GM06990 (cell line): ENCODE measurements around the gene BPIFA2.

Experiments
- DNase-seq: peaks from one replicate; pipeline ENCODE4 v3.0.0-alpha.2; 2011; ENCODE audit not compliant: insufficient read length; ENCODE audit errors: extremely low read depth
- H3K27me3 ChIP-seq: replicated peaks from 2 replicates; pipeline ENCODE4 v1.6.0; 2011; ENCODE audit warnings: low read length; ENCODE audit not compliant: control insufficient read depth, insufficient read depth
- H3K36me3 ChIP-seq: 2 replicates; pipeline ENCODE4 v1.5.1; 2011; ENCODE audit warnings: low read length; ENCODE audit not compliant: control insufficient read depth, insufficient read depth
- H3K4me3 ChIP-seq: replicated peaks from 2 replicates; pipeline ENCODE4 v1.5.1; 2011; ENCODE audit warnings: low read depth, mild to moderate bottlenecking, control low read depth, low read length
- TF ChIP-seq, protein P1 (sequence below): IDR thresholded peaks from 2 replicates; pipeline ENCODE4 v1.5.1; 2011; ENCODE audit warnings: low read length, control low read depth, mild to moderate bottlenecking, inconsistent platforms; ENCODE audit not compliant: insufficient read depth, poor library complexity, severe bottlenecking

Gene BPIFA2

DNA sequence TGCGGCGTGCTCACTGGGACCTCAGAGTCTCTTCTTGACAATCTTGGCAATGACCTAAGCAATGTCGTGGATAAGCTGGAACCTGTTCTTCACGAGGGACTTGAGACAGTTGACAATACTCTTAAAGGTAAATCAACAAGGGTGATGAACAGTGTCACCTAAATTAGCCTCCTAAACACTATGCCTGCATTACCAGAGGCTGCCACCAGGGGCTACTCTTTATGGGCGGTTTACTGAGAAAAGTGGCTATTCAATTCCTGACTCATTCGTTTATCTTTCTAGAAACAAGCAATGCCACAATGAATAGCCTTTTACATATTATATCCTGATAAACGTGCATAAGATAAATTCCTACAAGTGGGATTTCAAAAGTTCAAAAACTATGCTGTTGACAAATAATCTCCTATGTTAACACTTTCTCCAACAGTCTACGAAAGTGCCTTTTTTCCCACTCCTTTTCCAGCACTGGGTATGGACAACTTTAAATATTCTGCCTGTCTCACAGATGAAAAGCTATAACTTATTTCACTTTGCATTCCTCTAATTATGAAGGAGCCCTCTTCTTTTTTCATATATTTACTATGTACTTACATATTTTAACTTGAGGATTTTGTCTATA, 1.3 kb downstream of the BPIFA2 start:
- DNase-seq: no peak
- Histone ChIP-seq H3K4me3 (no peak overlapping the region), H3K27me3 (no peaks in the 10 kb centered on the region; the same call in 1 of the 2 replicates), H3K36me3 (no peaks in the 10 kb centered on the region)
- TF ChIP-seq, protein P1, sequence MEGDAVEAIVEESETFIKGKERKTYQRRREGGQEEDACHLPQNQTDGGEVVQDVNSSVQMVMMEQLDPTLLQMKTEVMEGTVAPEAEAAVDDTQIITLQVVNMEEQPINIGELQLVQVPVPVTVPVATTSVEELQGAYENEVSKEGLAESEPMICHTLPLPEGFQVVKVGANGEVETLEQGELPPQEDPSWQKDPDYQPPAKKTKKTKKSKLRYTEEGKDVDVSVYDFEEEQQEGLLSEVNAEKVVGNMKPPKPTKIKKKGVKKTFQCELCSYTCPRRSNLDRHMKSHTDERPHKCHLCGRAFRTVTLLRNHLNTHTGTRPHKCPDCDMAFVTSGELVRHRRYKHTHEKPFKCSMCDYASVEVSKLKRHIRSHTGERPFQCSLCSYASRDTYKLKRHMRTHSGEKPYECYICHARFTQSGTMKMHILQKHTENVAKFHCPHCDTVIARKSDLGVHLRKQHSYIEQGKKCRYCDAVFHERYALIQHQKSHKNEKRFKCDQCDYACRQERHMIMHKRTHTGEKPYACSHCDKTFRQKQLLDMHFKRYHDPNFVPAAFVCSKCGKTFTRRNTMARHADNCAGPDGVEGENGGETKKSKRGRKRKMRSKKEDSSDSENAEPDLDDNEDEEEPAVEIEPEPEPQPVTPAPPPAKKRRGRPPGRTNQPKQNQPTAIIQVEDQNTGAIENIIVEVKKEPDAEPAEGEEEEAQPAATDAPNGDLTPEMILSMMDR: peak; percentile 42

DNA sequence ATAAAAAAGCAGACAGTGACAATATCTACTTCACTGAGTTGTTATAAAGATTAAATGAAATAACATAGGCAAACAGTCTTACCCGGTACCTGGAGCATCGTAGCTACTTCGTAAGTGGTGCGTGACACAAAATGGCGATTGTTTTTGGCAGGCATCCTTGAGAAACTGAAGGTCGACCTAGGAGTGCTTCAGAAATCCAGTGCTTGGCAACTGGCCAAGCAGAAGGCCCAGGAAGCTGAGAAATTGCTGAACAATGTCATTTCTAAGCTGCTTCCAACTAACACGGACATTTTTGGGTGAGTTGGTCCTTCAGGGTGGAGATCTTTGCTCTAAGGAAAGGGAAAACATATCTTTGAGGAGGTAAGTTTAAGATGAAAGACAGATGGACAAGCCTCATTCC, 4.8 kb downstream of the BPIFA2 start:
- Histone ChIP-seq H3K4me3 (no peak overlapping the region), H3K27me3 (no peaks in the 10 kb centered on the region), H3K36me3 (no peaks in the 10 kb centered on the region)
- DNase-seq: no peak
- TF ChIP-seq, protein P1: no peak

DNA sequence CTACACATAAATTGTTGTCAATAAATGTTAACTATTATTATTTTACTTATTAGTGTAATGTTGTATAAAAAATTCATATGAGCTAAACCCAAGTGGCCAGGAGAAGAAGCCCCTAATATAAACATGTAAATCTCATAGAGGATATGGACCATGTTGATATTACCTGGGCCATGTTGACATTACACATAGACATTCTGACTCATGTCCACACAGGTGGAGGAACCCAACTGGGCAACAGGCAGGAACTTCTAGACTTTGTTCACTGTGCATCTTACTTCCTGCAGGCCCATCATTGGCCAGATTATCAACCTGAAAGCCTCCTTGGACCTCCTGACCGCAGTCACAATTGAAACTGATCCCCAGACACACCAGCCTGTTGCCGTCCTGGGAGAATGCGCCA, 7.2 kb downstream of the BPIFA2 start:
- Histone ChIP-seq H3K36me3 (no peaks in the 10 kb centered on the region), H3K27me3 (no peaks in the 10 kb centered on the region), H3K4me3 (no peak overlapping the region)
- DNase-seq: no peak
- TF ChIP-seq, protein P1: no peak

DNA sequence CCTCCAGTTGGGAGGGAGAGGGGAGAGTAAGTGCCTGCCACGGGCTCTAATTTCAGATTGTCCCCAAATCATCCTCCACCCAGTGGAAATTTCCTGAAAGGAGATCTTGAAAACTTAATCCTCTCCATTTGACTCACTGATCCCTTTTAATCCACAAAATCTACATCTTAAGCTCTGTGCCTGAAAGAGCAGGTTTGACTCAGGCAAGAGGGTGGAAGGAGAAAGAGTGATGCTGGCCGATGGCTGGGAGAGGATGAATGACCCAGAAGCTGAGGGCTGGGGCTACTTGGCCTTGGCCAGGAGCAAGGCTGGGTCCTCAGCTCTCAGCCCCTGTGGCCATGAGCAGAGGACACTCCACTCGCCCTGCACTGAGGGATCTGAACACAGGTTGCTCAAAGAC, 8.1 kb downstream of the BPIFA2 start:
- no peaks in the 10 kb centered on the region for H3K27me3 ChIP-seq
- no peak overlapping the region for H3K4me3 ChIP-seq
- TF ChIP-seq, protein P1: no peak
- H3K36me3 ChIP-seq: no peaks in the 10 kb centered on the region
- no peak for DNase-seq

DNA sequence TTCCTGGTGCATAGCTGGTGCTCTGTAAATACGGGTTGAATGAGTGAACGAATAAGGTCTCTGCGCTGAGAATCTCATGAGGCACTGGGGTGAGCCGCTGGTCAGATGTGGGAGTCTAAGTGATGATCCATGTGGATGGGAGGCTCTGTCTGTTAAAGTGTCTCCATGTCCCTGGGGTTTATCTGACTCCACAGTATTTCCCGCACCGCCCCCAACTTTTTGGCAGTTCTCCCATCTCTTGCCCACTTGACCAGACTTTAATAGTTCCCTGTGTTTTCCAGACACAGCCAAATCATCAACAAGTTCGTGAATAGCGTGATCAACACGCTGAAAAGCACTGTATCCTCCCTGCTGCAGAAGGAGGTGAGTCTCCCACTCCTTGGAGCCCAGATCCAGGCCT, 9.9 kb downstream of the BPIFA2 start:
- H3K36me3 ChIP-seq: no peaks in the 10 kb centered on the region
- no peak for DNase-seq
- H3K4me3 ChIP-seq: no peak overlapping the region
- no peaks in the 10 kb centered on the region for H3K27me3 ChIP-seq
- TF ChIP-seq, protein P1: no peak

DNA sequence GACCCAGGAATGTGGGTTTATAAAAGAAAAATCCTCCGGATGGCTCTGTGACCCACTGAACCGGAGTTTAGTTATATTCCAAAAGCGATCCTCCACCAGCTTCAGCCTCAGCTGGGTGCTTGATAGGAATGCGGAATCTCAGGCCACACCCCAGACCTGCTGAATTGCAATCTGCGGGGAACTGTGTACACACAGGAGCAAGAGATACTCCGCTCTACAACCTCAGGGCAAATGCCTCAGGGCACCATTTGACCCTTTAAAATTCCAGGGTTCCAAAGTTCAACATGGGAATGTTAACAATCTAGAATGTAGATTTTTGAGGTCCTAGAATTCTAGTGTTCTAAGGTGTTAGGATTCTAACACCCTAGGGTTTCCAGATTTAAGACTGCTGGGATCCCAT, 10.8 kb downstream of the BPIFA2 start:
- no peaks in the 10 kb centered on the region for H3K27me3 ChIP-seq
- no peaks in the 10 kb centered on the region for H3K36me3 ChIP-seq
- TF ChIP-seq, protein P1: no peak
- DNase-seq: no peak
- no peak overlapping the region for H3K4me3 ChIP-seq
